ENCODE results near the gene CTU1. TPM values are rescaled to one million over a fixed set of nuclear protein-coding genes. Genes with fewer than 3 reads are reported as not detected.

Gene CTU1
- total and polyA plus RNA-seq, 10 of the 15 experiments (the other 5 are each of a cell fraction or from before 2014, with no cell fraction given), result 0.02 to 10.5 (median 3.0) TPM; not detected in 1

DNA sequence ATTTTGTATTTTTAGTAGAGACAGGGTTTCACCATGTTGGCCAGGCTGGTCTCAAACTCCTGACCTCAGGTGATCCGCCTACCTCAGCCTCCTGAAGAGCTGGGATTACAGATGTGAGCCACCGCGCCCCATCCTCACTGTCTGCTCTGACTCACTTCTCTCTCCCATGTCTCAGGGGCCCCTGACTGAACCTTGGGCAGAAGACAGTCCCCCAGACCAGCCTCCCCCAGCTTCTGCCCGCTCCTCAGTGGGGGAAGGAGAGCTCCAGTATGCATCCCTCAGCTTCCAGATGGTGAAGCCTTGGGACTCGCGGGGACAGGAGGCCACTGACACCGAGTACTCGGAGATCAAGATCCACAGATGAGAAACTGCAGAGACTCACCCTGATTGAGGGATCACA is 21.5 kb upstream of the CTU1 start:
- ChIA-PET CTCF (no interaction called here), POLR2A (no interaction called here), SMC1A (ENCODE audit: uncharacterized antibody, unreplicated experiment) (no interaction called here), RAD21 (ENCODE audit: unreplicated experiment) (no interaction called here)
- WGBS (ENCODE audit: insufficient coverage, insufficient replicate concordance, low lambda C conversion rate, missing lambda C conversion rate), result 76% methylated on average over 8 of the region's 8 CpGs
- Histone ChIP-seq H3K79me2 (ENCODE audit: control insufficient read depth, insufficient read depth, low read length) (no peaks in the 10 kb centered on the region), H3K27ac (ENCODE audit: control insufficient read depth, insufficient read depth) (no peak overlapping the region), H3K36me3 (ENCODE audit: control insufficient read depth in 2 of 2, insufficient read depth in 2 of 2, low read length in 1 of 2) (no peaks in the 10 kb centered on the region), H3K4me3 (no peak overlapping the region), H3K27me3 (replicated peaks in 1 of 2; ENCODE audit: control insufficient read depth in 2 of 2, insufficient read depth in 2 of 2, low read length in 1 of 2) (no peaks in the 10 kb centered on the region; a peak in 2 of 4 replicates), H3K4me2 (ENCODE audit: control insufficient read depth, insufficient read depth) (no peak overlapping the region), H3K4me1 (ENCODE audit: control insufficient read depth, insufficient read depth, low read length) (0 out of 2 replicates have a peak, but pooled peaks cover 5% of the 10 kb centered on the region), H2AFZ (ENCODE audit: control insufficient read depth, low read depth, low read length) (no peak overlapping the region), H3K9me3 (replicated peaks; ENCODE audit: control insufficient read depth, insufficient read depth, low read length) (no peaks in the 10 kb centered on the region), H3K9ac (ENCODE audit: control insufficient read depth, insufficient read depth, low read length) (no peak overlapping the region), H4K20me1 (ENCODE audit: control insufficient read depth, insufficient read depth) (no peaks in the 10 kb centered on the region)
- in situ Hi-C loops (cut with MboI) (no loop called here), intact Hi-C loops (cut with micrococcal nuclease; ENCODE audit: unreplicated experiment) (no loop called here)
- TF ChIP-seq RAD21 (IDR thresholded peaks at IDR 0.05; ENCODE audit: insufficient read depth, low read depth, low read length) (no peak), ZNF217 (IDR thresholded peaks at IDR 0.05) (no peak), MYC (IDR thresholded peaks at IDR 0.05; ENCODE audit: insufficient read depth, insufficient read length, insufficient replicate concordance, low read length, severe bottlenecking) (no peak), PML (IDR thresholded peaks at IDR 0.05; ENCODE audit: low read length) (no peak), HDGF (IDR thresholded peaks at IDR 0.05) (no peak)
- TF ChIP-seq, protein P1, sequence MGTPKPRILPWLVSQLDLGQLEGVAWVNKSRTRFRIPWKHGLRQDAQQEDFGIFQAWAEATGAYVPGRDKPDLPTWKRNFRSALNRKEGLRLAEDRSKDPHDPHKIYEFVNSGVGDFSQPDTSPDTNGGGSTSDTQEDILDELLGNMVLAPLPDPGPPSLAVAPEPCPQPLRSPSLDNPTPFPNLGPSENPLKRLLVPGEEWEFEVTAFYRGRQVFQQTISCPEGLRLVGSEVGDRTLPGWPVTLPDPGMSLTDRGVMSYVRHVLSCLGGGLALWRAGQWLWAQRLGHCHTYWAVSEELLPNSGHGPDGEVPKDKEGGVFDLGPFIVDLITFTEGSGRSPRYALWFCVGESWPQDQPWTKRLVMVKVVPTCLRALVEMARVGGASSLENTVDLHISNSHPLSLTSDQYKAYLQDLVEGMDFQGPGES (IDR thresholded peaks at IDR 0.05), result no peak
- TF ChIP-seq, protein P2, sequence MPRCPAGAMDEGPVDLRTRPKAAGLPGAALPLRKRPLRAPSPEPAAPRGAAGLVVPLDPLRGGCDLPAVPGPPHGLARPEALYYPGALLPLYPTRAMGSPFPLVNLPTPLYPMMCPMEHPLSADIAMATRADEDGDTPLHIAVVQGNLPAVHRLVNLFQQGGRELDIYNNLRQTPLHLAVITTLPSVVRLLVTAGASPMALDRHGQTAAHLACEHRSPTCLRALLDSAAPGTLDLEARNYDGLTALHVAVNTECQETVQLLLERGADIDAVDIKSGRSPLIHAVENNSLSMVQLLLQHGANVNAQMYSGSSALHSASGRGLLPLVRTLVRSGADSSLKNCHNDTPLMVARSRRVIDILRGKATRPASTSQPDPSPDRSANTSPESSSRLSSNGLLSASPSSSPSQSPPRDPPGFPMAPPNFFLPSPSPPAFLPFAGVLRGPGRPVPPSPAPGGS (IDR thresholded peaks at IDR 0.05; ENCODE audit: borderline replicate concordance, insufficient read depth, low read depth, low read length, poor library complexity, severe bottlenecking), result no peak
- DNase-seq (ENCODE audit: low read depth, low spot score), result no peak
- no peak for FAIRE-seq
- no peak for ATAC-seq
- no TSS peak for BruUV-seq (replicated peaks)

All from GM12878 (cell line).